Lower lobe of right lung (tissue), 2 donors: ENCODE results near the gene RNF130. TPM values are rescaled to one million over a fixed set of nuclear protein-coding genes. Genes with fewer than 3 reads are reported as not detected.

Source experiments
- ATAC-seq, 2 donors: fragments of 200-7000 bp; cut with Tn5 transposase; one replicate each; pipeline ENCODE4 v1.9.1; 2020 to 2022; ENCODE audit warnings: mild to moderate bottlenecking in 2 of 2, moderate library complexity in 2 of 2
- DNase-seq: peaks from one replicate; pipeline ENCODE4 v3.0.0-alpha.2; 2020
- H3K27ac ChIP-seq: fragments of 200-600 bp; one replicate; pipeline ENCODE4 v1.8.0; 2022
- H3K27me3 ChIP-seq: fragments of 200-600 bp; one replicate; pipeline ENCODE4 v1.8.0; 2022; ENCODE audit warnings: low read depth
- H3K36me3 ChIP-seq: fragments of 200-600 bp; one replicate; pipeline ENCODE4 v1.8.0; 2022; ENCODE audit warnings: mild to moderate bottlenecking
- H3K4me1 ChIP-seq: fragments of 200-600 bp; one replicate; pipeline ENCODE4 v1.8.0; 2022
- H3K4me3 ChIP-seq: fragments of 200-600 bp; one replicate; pipeline ENCODE4 v1.8.0; 2022; ENCODE audit warnings: mild to moderate bottlenecking
- H3K9me3 ChIP-seq: fragments of 200-600 bp; one replicate; pipeline ENCODE4 v1.8.0; 2022
- CTCF ChIP-seq: fragments of 200-600 bp; IDR thresholded peaks from one replicate; pipeline ENCODE4 v1.8.0; 2022; ENCODE audit warnings: antibody characterized with exemption, mild to moderate bottlenecking
- intact Hi-C: fragments of 100-400 bp; cut with DNase I; formaldehyde crosslinking; loops from one replicate; pipeline ENCODE4 v1.11.0; 2022
- total RNA-seq: library from RNA; stranded (reverse); fragmentation: NEBNext Ultra II Directional; extraction: Animal tissue kit (Norgen Biotek cat#: 25700); gene quantifications from one replicate; pipeline ENCODE4 v1.2.1, GENCODE V29; 2021
- donor health status: DM: no; HTN: yes; CAD: no; lungs with severe emphysema.

Gene RNF130
- total RNA-seq, 1 donor from 2014 or later: 139 TPM

GRCh38 chr5:180100621-180101450, 29.3 kb upstream of the RNF130 start:
- DNase-seq: no peak
- ATAC-seq: no peak
- H3K36me3 ChIP-seq: no peaks in the 10 kb centered on the region
- H3K9me3 ChIP-seq: no peaks in the 10 kb centered on the region
- TF ChIP-seq CTCF: no peak
- H3K27me3 ChIP-seq: no peaks in the 10 kb centered on the region
- H3K27ac ChIP-seq: no peak overlapping the region
- H3K4me3 ChIP-seq: no peak overlapping the region
- no peaks in the 10 kb centered on the region for H3K4me1 ChIP-seq
- intact Hi-C loops: no loop called here

GRCh38 chr5:180099733-180100611, 28.4 kb upstream of the RNF130 start:
- no peak for TF ChIP-seq CTCF
- no peak for DNase-seq
- no peaks in the 10 kb centered on the region for H3K36me3 ChIP-seq
- no peaks in the 10 kb centered on the region for H3K4me1 ChIP-seq
- intact Hi-C loops: no loop called here
- H3K27ac ChIP-seq: no peak overlapping the region
- peak in 1 of 2 donors; percentile 14 for ATAC-seq
- H3K9me3 ChIP-seq: no peaks in the 10 kb centered on the region
- no peaks in the 10 kb centered on the region for H3K27me3 ChIP-seq
- no peak overlapping the region for H3K4me3 ChIP-seq

GRCh38 chr5:180098991-180099732, 27.6 kb upstream of the RNF130 start:
- no peak overlapping the region for H3K4me3 ChIP-seq
- TF ChIP-seq CTCF: no peak
- ATAC-seq: peak in 1 of 2 donors; percentile 15
- no peaks in the 10 kb centered on the region for H3K4me1 ChIP-seq
- DNase-seq: no peak
- intact Hi-C loops: no loop called here
- no peaks in the 10 kb centered on the region for H3K27me3 ChIP-seq
- no peak overlapping the region for H3K27ac ChIP-seq
- H3K9me3 ChIP-seq: no peaks in the 10 kb centered on the region
- H3K36me3 ChIP-seq: no peaks in the 10 kb centered on the region

GRCh38 chr5:180098526-180098925, 27.0 kb upstream of the RNF130 start:
- TF ChIP-seq CTCF: no peak
- Histone ChIP-seq H3K9me3 (no peaks in the 10 kb centered on the region), H3K4me3 (no peak overlapping the region), H3K27ac (no peak overlapping the region), H3K4me1 (no peaks in the 10 kb centered on the region), H3K27me3 (no peaks in the 10 kb centered on the region), H3K36me3 (no peaks in the 10 kb centered on the region)
- ATAC-seq (no peak), DNase-seq (no peak)
- intact Hi-C loops: no loop called here

GRCh38 chr5:180097926-180098325, 26.4 kb upstream of the RNF130 start:
- Histone ChIP-seq H3K36me3 (no peaks in the 10 kb centered on the region), H3K4me1 (peaks cover 3% of the 10 kb centered on the region), H3K27me3 (no peaks in the 10 kb centered on the region), H3K27ac (no peak overlapping the region), H3K4me3 (no peak overlapping the region), H3K9me3 (no peaks in the 10 kb centered on the region)
- no peak for DNase-seq
- TF ChIP-seq CTCF: no peak
- no peak for ATAC-seq
- intact Hi-C loops: no loop called here
